ENCODE data around the gene CDKN2D. TPM values are rescaled to one million over a fixed set of nuclear protein-coding genes. Genes with fewer than 3 reads are reported as not detected.

The CDKN2D gene
- total RNA-seq, 1 donor from 2014 or later = 5.4 TPM

DNA sequence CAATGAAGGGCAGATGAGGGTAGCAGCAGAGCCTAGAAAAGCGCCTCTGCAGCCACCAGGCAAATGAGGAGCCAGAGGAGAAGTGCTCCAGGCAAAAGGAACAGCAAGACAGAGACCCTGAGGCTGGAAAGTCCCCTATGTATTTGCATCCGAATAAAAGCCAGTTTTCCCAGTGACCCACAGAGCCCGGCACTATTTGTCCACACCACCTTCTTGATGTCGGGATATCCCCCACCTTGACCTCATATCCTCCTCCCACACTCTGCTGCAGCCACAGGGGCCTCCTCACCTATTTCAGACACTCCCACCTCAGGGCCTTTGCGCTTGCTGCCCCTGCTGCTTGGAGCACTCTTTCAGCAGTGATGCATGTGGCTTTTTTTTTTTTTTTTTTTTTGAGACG lies 18.4 kb downstream of the CDKN2D start:
- no peak overlapping the region for H3K27ac Mint-ChIP-seq (ENCODE audit: unreplicated experiment)
- FAIRE-seq = no peak
- DNase-seq (ENCODE audit: low read depth) = no peak
- Histone ChIP-seq H2AFZ (ENCODE audit: low read depth, low read length) (no peak overlapping the region), H3K79me2 (ENCODE audit: insufficient read depth, low read length) (peaks cover 17% of the 10 kb centered on the region), H3K4me2 (ENCODE audit: low read length) (no peak overlapping the region), H3K9me3 (ENCODE audit: insufficient read depth, low read depth, low read length) (no peaks in the 10 kb centered on the region), H3K36me3 (ENCODE audit: insufficient read depth, low read length) (peaks cover 8% of the 10 kb centered on the region), H3K9ac (ENCODE audit: low read length) (no peak overlapping the region), H3K27me3 (ENCODE audit: insufficient read depth, low read length) (no peaks in the 10 kb centered on the region), H3K4me1 (ENCODE audit: insufficient read depth, low read length) (no peaks in the 10 kb centered on the region), H3K4me3 (ENCODE audit: insufficient read depth, low read depth, low read length) (no peak overlapping the region), H3K27ac (ENCODE audit: low read depth, low read length) (no peak overlapping the region), H4K20me1 (ENCODE audit: insufficient read depth, low read length) (peaks cover 27% of the 10 kb centered on the region)
- H3K36me3 Mint-ChIP-seq (ENCODE audit: low read depth, unreplicated experiment) = peaks cover 19% of the 10 kb centered on the region
- H3K4me3 Mint-ChIP-seq (ENCODE audit: unreplicated experiment) = no peak overlapping the region
- no peaks in the 10 kb centered on the region for H3K4me1 Mint-ChIP-seq (ENCODE audit: low read depth, unreplicated experiment)
- TF ChIP-seq, protein P1, sequence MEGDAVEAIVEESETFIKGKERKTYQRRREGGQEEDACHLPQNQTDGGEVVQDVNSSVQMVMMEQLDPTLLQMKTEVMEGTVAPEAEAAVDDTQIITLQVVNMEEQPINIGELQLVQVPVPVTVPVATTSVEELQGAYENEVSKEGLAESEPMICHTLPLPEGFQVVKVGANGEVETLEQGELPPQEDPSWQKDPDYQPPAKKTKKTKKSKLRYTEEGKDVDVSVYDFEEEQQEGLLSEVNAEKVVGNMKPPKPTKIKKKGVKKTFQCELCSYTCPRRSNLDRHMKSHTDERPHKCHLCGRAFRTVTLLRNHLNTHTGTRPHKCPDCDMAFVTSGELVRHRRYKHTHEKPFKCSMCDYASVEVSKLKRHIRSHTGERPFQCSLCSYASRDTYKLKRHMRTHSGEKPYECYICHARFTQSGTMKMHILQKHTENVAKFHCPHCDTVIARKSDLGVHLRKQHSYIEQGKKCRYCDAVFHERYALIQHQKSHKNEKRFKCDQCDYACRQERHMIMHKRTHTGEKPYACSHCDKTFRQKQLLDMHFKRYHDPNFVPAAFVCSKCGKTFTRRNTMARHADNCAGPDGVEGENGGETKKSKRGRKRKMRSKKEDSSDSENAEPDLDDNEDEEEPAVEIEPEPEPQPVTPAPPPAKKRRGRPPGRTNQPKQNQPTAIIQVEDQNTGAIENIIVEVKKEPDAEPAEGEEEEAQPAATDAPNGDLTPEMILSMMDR (IDR thresholded peaks at IDR 0.05; ENCODE audit: insufficient read depth, low read depth, low read length) = no peak
- no peak for TF ChIP-seq EZH2 (IDR thresholded peaks at IDR 0.05; ENCODE audit: insufficient read depth, low read length)
- no peaks in the 10 kb centered on the region for H3K27me3 Mint-ChIP-seq (ENCODE audit: low read depth, unreplicated experiment)
- no peaks in the 10 kb centered on the region for H3K9me3 Mint-ChIP-seq (ENCODE audit: unreplicated experiment)

DNA sequence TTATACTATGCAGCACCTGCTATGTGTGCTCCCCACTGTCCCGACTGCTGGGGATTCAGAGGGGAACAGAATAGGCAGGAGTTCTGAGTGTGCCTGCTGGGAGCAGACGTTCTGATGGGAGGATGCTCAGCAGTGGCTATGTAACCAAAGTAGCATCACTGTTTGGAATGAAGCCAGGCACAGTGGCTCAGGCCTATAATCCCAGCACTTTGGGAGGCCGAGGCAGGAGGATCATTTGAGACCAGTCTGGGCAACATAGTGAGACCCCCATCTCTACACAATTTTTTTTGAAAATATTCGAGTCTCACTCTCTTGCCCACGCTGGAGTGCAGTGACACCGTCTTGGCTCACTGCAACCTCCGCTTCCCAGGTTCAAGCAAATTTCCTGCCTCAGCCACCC lies 19.0 kb downstream of the CDKN2D start:
- Mint-ChIP-seq H3K36me3 (ENCODE audit: low read depth, unreplicated experiment) (peaks cover 19% of the 10 kb centered on the region), H3K4me1 (ENCODE audit: low read depth, unreplicated experiment) (no peaks in the 10 kb centered on the region), H3K9me3 (ENCODE audit: unreplicated experiment) (no peaks in the 10 kb centered on the region), H3K27me3 (ENCODE audit: low read depth, unreplicated experiment) (no peaks in the 10 kb centered on the region), H3K27ac (ENCODE audit: unreplicated experiment) (no peak overlapping the region), H3K4me3 (ENCODE audit: unreplicated experiment) (no peak overlapping the region)
- no peak for DNase-seq (ENCODE audit: low read depth)
- Histone ChIP-seq H3K79me2 (ENCODE audit: insufficient read depth, low read length) (peaks cover 23% of the 10 kb centered on the region), H3K27ac (ENCODE audit: low read depth, low read length) (no peak overlapping the region), H3K9me3 (ENCODE audit: insufficient read depth, low read depth, low read length) (no peaks in the 10 kb centered on the region), H3K27me3 (ENCODE audit: insufficient read depth, low read length) (no peaks in the 10 kb centered on the region), H3K4me2 (ENCODE audit: low read length) (no peak overlapping the region), H3K36me3 (ENCODE audit: insufficient read depth, low read length) (peaks cover 6% of the 10 kb centered on the region), H3K9ac (ENCODE audit: low read length) (no peak overlapping the region), H3K4me3 (ENCODE audit: insufficient read depth, low read depth, low read length) (no peak overlapping the region), H3K4me1 (ENCODE audit: insufficient read depth, low read length) (peaks cover 3% of the 10 kb centered on the region), H2AFZ (ENCODE audit: low read depth, low read length) (no peak overlapping the region), H4K20me1 (ENCODE audit: insufficient read depth, low read length) (peaks cover 29% of the 10 kb centered on the region)
- no peak for FAIRE-seq
- no peak for TF ChIP-seq EZH2 (IDR thresholded peaks at IDR 0.05; ENCODE audit: insufficient read depth, low read length)
- TF ChIP-seq, protein P1 (IDR thresholded peaks at IDR 0.05; ENCODE audit: insufficient read depth, low read depth, low read length) = no peak

GRCh38 chr19:10548746-10549276 lies 20.0 kb downstream of the CDKN2D start:
- TF ChIP-seq, protein P1 (IDR thresholded peaks at IDR 0.05; ENCODE audit: insufficient read depth, low read depth, low read length) = no peak
- TF ChIP-seq EZH2 (IDR thresholded peaks at IDR 0.05; ENCODE audit: insufficient read depth, low read length) = no peak
- no peak overlapping the region for H2AFZ ChIP-seq (ENCODE audit: low read depth, low read length)
- Mint-ChIP-seq H3K9me3 (ENCODE audit: unreplicated experiment) (no peaks in the 10 kb centered on the region), H3K4me3 (ENCODE audit: unreplicated experiment) (no peak overlapping the region), H3K27me3 (ENCODE audit: low read depth, unreplicated experiment) (no peaks in the 10 kb centered on the region), H3K4me1 (ENCODE audit: low read depth, unreplicated experiment) (no peaks in the 10 kb centered on the region), H3K36me3 (ENCODE audit: low read depth, unreplicated experiment) (peaks cover 19% of the 10 kb centered on the region), H3K27ac (ENCODE audit: unreplicated experiment) (no peak overlapping the region)
- no peak for FAIRE-seq
- H3K27ac ChIP-seq (ENCODE audit: low read depth, low read length) = no peak overlapping the region
- H3K9me3 ChIP-seq (ENCODE audit: insufficient read depth, low read depth, low read length) = no peaks in the 10 kb centered on the region
- peaks cover 6% of the 10 kb centered on the region for H3K36me3 ChIP-seq (ENCODE audit: insufficient read depth, low read length)
- H3K4me2 ChIP-seq (ENCODE audit: low read length) = no peak overlapping the region
- no peak overlapping the region for H3K4me3 ChIP-seq (ENCODE audit: insufficient read depth, low read depth, low read length)
- H3K4me1 ChIP-seq (ENCODE audit: insufficient read depth, low read length) = peaks cover 6% of the 10 kb centered on the region
- H4K20me1 ChIP-seq (ENCODE audit: insufficient read depth, low read length) = peaks cover 33% of the 10 kb centered on the region
- H3K9ac ChIP-seq (ENCODE audit: low read length) = no peak overlapping the region
- H3K79me2 ChIP-seq (ENCODE audit: insufficient read depth, low read length) = peaks cover 32% of the 10 kb centered on the region
- H3K27me3 ChIP-seq (ENCODE audit: insufficient read depth, low read length) = no peaks in the 10 kb centered on the region
- DNase-seq (ENCODE audit: low read depth) = no peak
